Testis (tissue), 2 donors: Measurements from ENCODE around the gene ZSWIM6.

Experiments
- POLR2A ChIP-seq: fragments of 450-650 bp; IDR thresholded peaks from one replicate; pipeline ENCODE4 v1.6.1; 2017; ENCODE audit warnings: antibody characterized with exemption, mild to moderate bottlenecking, moderate library complexity
- TF ChIP-seq, protein P1 (sequence below), 3 experiments: fragments of 450-650 bp in 2 of 3; fragments of 200-600 bp in 1 of 3; sonication (generic) in 1 of 3; IDR thresholded peaks; one replicate each; pipeline ENCODE4 v1.5.1; 2016 to 2019; ENCODE audit warnings: antibody characterized with exemption in 3 of 3, mild to moderate bottlenecking in 2 of 3, moderate library complexity in 1 of 3

DNA sequence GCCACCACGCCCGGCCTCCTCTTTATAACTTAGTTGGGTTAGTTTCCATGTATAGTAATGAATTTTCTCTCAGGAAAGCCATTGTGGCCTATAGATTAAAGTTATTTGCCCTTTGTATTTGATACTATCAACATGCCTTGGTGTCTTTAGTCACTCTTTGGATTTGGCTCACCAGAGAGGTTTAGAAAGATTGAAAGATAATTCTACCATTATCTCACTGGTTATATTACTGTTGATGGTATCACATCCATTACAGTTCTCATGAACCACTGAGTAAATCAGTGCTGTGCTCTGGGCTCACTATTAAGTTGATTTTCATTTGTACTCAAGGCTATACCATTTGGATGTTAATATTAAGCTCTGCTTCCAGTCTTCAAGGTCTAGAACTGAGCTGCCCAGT, 87.0 kb downstream of the ZSWIM6 start:
- TF ChIP-seq, protein P1, sequence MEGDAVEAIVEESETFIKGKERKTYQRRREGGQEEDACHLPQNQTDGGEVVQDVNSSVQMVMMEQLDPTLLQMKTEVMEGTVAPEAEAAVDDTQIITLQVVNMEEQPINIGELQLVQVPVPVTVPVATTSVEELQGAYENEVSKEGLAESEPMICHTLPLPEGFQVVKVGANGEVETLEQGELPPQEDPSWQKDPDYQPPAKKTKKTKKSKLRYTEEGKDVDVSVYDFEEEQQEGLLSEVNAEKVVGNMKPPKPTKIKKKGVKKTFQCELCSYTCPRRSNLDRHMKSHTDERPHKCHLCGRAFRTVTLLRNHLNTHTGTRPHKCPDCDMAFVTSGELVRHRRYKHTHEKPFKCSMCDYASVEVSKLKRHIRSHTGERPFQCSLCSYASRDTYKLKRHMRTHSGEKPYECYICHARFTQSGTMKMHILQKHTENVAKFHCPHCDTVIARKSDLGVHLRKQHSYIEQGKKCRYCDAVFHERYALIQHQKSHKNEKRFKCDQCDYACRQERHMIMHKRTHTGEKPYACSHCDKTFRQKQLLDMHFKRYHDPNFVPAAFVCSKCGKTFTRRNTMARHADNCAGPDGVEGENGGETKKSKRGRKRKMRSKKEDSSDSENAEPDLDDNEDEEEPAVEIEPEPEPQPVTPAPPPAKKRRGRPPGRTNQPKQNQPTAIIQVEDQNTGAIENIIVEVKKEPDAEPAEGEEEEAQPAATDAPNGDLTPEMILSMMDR (IDR thresholded peaks at IDR 0.05) = no peak
- no peak for TF ChIP-seq POLR2A
